Ureter (tissue), 1 donor: ENCODE results near the gene ANKS3. TPM values are rescaled to one million over a fixed set of nuclear protein-coding genes. Genes with fewer than 3 reads are reported as not detected.
"Not testable (repeated sequence)": the region's sequence is repeated elsewhere in the genome, so short reads cannot be mapped to it uniquely, and the experiment has no call there.

Source experiments
- DNase-seq: peaks from one replicate; pipeline ENCODE4 v3.0.0-alpha.2; 2020; ENCODE audit warnings: low spot score
- total RNA-seq: library from RNA; stranded (reverse); gene quantifications from one replicate; pipeline ENCODE4 v1.2.4, GENCODE V29; 2023
- donor health status: DM: yes; HTN: yes; CAD: no.

ANKS3 gene
- total RNA-seq, 1 donor from 2014 or later: 35.3 TPM

- DNase-seq: no peak
Observed at GRCh38 chr16:4667203-4667963, 66.7 kb downstream of the ANKS3 start.

GRCh38 chr16:4666537-4667202 is 67.4 kb downstream of the ANKS3 start:
- DNase-seq: no peak

DNA sequence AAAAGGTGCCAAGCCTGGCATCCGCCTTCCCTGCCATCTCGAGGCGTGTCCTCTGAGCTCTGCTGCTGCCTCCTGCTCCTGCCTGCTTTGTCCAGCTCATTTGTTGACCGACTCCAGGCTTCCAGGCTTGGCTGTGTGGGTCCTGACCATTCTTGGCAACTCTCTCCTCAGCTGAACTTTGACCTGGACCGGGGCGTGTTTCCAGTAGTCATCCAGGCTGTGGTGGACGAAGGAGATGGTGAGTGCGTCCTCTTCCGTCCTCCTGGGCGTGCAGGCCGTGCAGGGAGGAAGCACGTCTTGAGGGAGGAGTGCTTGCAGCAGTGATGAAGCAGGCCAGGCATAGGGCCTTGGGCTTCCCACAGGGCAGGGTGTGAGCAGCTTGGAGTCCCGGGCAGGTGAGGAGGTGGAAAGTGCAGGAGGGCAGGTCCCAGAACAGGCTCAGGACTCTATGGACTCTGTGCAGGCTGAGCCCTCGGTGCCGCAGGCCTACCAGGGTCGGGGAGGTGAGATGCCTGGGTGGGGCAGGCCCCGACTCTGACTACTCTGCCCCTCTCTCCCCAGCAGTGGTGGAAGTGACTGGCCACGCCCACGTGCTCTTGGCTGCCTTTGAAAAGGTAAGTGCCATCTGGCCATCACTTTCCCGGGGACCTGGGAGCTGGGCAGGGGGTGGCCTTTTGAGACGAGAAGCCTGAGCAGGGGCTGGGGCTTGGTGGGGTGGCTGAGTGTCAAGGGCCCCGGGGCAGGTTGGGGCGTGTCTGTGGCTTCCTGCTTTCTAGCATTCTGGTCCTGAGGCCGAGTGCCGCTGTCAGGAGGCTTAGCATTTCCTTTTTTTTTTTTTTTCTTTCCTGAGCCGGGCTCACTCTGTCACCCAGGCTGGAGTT is 69.3 kb downstream of the ANKS3 start:
- no peak for DNase-seq

- no peak for DNase-seq
Observed at GRCh38 chr16:4663777-4664465, 70.2 kb downstream of the ANKS3 start.

GRCh38 chr16:4663465-4663776 is 70.7 kb downstream of the ANKS3 start:
- DNase-seq: no peak

DNA sequence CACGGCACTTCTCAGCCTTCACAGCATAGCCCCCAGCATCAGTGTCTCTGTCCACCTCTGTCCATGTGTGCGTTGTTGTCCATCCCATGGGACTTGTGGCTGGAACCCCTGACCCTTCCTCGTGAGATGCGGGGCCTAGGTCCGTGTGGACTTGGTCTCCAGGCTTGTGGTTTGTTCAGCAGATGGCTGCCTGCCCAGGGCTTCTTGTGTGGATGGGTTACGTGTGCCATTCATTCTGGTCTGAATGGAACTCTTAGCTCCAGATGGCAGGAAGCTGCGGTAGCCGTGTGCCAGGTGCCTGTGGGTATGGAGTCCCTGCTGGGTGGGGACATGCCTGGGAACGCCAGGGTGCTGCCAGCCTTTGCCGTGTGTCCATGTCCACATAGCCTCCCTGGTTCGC is 72.4 kb downstream of the ANKS3 start:
- DNase-seq: no peak

DNA sequence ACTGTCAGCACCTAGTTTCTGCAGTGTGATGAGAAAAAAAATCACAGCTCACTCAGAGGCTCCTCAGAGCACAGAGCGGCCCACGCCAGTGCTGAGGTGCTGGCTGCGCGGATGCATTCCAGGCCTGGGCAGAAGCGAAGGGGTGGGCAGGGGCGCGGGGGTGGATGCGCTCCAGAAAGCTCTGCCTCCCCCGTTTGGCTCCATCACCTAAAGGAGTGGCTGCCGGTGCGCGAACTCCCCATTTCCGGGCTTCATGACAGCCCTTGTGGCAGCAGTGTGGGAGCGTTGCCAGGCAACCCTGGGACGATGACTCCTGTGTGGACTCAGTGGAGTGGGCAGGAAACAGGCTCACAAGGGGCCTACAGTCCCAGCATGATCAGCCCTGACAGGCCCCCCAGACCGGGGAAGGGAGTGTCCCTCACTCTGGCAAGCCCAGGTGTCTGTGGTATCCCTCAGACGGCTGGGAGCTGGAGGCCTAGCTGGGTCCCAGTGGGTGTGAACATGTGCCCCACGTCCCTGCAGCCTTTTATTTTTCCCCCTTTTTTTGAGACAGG is 73.5 kb downstream of the ANKS3 start:
- DNase-seq: no peak

- DNase-seq: no peak
Observed at GRCh38 chr16:4659363-4660353, 74.4 kb downstream of the ANKS3 start.

GRCh38 chr16:4656695-4657686 is 77.1 kb downstream of the ANKS3 start:
- no peak for DNase-seq

DNA sequence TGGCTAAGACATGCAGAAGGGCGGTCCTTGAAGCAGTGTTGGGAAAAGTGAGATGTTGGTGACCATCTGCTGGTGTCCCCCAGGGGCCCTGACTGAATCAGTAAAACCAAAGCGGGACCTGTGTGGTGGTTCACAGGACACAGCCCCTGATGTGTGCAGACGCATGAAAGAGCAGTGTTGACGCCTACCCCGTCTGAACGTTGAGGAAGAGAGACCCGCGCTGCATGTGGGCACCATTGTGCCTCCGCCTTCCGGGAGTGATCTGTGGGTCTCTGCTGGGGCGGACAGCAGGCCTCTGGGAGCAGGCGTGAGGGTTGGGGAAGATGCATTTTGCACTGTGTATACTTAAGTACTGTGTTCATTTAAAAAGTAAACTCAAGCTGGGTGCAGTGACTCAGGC is 77.8 kb downstream of the ANKS3 start:
- no peak for DNase-seq

DNA sequence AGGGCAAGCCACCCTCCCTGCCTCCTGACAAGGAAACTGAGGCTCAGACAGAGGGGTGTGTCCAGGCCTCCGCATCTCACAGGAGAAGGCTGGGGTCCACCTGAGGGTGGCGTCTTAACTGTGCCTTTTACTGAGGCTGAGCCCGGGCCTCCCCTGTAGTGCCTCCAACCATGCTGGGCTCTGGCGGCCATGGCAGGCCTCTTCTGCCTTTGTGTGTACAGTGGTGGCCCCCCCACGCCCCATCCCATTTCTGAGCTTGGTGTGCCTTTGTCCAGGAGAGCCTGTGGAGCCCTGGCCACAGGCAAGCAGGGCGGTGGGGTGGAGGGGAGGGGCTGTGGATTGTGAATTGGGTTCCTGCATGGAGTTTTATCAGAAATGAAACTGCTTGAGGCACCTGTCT is 78.3 kb downstream of the ANKS3 start:
- DNase-seq: no peak

- no peak for DNase-seq
Observed at GRCh38 chr16:4654964-4655590, 79.0 kb downstream of the ANKS3 start.

DNA sequence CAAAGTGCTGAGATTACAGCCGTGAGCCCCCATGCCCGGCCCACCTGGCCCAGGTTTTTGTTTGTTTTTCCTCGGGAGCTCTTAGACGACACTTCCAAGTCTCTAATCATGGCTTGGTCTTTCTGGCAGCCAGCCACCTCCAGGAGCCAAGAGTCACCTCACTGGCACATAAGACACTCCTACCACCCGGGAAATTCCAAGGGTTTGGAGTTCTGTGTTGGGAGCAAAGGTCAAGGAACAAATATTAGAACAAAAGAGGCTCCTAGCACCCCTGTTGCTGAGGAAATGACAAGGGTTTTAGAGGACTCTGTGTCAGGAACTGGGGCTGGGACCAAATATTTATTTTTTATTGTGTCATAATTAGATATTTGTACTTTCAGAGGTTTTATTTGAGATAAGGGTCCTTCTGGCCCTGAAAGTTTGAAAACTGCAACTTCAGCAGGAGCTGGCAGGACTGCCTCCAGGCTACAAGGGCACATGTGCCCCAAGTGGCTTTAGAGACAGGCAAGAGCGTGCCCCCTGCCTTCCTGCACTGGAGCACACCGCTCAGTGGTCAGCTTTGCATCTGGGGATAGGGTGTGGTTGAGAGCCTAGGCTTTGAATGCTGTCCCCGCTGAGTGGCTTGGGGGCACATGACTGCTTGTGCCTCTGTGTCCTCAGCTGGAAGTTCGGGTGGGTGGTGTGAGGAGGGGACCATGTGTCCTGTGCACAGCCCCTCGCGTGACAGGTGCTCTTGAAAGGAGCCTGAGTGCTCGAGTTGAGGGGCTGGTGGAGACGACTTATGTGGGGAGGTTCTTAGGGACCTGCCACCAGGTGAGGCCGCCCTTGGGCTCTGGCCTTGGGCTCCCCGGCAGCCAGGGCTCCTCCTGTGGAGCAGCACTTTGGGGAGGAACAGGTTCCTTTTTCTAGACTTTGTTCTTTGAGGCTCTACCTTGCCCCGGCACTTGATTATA is 79.8 kb downstream of the ANKS3 start:
- DNase-seq: no peak

DNA sequence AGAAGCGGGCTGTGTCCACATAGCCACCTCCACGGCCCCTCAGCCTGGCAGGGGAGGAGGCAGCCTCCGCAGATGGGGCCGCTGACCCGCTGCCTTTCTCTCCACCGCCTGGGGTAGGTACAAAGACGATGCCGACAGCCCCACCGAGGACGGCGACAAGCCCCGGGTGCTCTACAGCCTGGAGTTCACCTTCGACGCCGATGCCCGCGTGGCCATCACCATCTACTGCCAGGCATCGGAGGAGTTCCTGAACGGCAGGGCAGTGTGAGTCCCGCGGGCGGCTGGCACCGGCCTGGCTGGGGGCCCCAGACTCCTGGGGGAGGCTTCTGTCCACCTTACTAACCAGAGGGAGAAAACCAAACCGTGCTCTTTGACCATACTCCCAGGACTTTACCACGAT is 81.5 kb downstream of the ANKS3 start:
- DNase-seq: no peak

DNA sequence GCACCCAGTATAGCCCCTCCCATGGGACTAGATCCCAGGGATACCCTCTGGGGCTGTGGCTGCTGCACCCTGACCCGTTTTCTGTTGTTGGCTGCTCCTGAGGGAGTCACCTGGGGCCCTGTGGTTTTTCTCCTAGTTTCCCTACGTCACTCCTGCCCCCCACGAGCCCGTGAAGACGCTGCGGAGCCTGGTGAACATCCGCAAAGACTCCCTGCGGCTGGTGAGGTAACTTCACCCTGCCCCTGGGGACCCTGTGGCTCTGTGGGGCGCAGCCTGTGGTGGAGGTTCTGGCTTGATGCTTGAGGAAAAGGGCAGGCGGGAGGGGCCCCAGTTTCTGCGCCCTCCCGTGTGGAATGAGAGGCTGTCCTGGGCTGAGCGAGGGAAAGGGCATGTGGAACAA is 82.2 kb downstream of the ANKS3 start:
- DNase-seq: no peak

DNA sequence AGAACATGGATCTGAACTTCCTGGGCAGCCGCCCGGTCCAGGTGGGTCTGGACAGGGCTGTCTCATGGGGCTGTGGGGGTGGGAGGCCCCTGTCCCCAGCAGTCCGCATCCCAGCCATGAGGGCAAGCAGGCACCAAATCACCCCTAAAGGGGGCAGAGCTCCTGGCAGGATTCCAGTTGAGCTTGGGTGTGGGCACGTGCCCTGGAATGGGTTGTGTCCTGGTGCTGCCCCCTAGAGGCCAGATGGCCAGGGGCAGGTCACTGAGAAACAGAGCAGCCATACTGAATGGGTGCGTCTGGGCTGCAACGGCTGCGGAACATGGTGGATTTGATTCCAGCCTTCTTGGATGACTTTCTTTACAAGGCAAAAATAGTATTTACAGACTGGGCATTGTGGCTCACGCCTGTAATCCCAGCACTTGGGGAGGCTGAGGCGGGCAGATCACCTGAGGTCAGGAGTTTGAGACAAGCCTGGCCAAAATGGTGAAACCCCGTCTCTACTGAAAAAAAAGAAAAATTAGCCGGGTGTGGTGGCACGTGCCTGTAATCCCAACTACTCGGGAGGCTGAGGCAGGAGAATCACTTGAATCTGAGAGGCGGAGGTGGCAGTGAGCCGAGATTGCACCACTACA is 83.5 kb downstream of the ANKS3 start:
- DNase-seq: not testable (repeated sequence)
